Glomerular visceral epithelial cell (primary cell): ENCODE measurements around the gene HHAT.
A peak's percentile ranks its signal among the peaks of the same experiment; 100 is the strongest.

ENCODE experiments used
- DNase-seq: peaks from one replicate; pipeline ENCODE4 v3.0.0-alpha.2; 2016; ENCODE audit errors: extremely low spot score

Gene HHAT

GRCh38 chr1:210540288-210540687, 211.6 kb downstream of the HHAT start:
- DNase-seq = no peak

- peak; percentile 13 for DNase-seq
These were observed 213.1 kb downstream of the HHAT start for GRCh38 chr1:210541680-210542358.

GRCh38 chr1:210551899-210552298, 223.2 kb downstream of the HHAT start:
- DNase-seq = no peak

DNA sequence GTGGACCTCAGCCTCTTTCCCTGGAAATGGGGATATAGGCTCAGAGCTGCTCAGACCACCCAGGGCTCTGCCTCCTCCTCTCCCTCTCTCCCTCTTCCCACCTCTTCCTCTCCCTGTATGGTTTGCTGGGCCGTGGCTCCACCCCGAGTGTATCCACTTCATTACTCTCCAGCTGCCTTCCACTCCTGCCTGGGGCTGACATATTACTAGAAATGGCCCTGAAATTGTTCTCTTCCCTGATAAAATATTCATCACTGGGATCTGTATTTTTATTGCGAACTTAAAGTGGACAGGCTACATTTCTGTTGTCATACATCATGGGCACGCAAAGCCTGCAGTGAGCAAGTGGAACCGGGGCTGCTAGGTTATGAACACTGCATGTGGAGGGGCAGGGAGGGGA, 225.0 kb downstream of the HHAT start:
- DNase-seq = no peak

GRCh38 chr1:210554382-210554781, 225.7 kb downstream of the HHAT start:
- no peak for DNase-seq

- DNase-seq = no peak
These were observed 227.8 kb downstream of the HHAT start for GRCh38 chr1:210556475-210556874.

- DNase-seq = no peak
These were observed 228.8 kb downstream of the HHAT start for GRCh38 chr1:210557426-210558077.

DNA sequence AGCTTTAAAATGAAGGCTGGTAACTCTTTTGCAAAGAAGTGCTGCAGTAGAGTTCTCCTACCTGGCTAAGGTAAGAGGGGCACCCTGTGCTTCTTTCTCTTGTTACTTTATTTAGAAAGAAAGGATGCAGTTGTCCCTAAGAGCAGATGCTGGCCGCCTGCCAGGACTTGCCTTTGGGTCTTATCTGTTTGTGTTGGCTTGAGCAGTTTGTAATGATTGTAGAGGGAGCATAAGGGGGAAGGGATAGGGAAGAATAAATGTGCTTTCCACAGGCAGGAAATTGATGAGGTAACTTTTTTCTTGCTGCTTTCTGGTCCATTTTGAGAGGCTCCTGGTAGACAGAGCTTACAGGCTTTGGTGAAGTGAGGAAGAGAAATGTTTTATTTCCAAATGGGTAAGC, 229.6 kb downstream of the HHAT start:
- DNase-seq = peak; percentile 7

- no peak for DNase-seq
These were observed 236.6 kb downstream of the HHAT start for GRCh38 chr1:210565306-210565705.

GRCh38 chr1:210568631-210569030, 239.9 kb downstream of the HHAT start:
- no peak for DNase-seq

DNA sequence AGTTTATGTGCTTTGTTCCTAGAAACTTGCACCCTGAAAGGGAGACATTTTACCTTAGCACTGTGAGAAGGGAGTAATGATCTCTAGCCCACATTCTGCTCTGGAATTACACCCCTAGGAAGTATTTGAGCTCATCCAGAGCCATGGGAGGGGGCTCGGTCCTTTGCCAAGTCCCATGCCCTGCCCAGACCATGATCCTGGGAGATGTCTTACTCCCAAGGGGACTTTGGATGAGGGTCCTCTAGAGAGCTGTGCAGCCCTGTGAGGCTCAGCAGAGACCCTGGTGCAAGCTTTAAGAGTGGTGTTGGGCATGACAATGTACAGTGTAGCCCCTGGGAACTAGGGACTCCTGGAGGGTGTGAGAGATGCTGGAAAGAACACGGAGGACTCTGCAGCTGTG, 241.4 kb downstream of the HHAT start:
- no peak for DNase-seq

DNA sequence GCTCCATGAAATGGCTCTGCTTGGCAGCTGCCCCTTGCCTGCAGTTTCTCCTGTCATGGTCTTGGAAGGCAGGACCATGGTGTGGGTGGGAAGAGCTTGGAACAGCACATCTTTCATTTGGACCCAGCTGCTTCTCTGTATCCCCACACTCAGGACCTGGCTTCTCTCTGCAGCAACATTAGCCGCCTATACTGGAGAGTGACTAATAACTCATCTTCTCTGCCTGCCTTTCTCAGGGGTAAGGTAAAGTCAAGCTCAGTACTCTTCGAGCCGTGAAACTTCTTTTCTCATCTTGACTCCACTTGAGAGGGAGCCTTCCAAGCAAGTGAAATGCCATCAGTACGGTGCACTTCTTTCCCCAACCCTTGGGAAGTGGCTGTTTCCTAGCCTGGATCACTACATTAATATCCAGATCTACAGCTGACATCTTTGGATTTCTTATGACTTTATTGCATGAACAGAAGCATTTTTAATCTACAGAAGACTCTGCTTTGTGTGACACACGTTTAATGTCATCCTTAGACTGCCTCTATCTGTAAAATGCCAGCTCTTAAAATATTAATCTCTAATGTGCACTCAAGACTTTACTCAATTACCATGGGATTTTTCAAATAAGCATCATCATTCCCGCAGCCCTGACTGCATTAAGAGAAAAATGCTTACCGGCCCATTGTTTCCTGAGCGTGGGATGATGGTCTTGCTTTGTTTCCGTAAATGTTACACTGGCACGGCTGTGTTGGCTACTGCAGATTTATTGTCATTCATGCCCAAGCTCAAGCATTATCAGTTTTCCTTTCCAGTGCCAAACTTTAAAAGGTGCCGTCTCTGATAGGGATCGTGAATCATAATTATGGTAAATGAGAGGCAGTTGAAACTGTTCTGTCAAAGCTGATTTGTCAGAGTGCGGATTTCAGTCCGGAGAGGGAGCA, 242.9 kb downstream of the HHAT start:
- no peak for DNase-seq

GRCh38 chr1:210573141-210573540, 244.4 kb downstream of the HHAT start:
- no peak for DNase-seq

GRCh38 chr1:210582205-210582970, 253.7 kb downstream of the HHAT start:
- no peak for DNase-seq

- peak; percentile 90 for DNase-seq
These were observed 255.9 kb downstream of the HHAT start for GRCh38 chr1:210584439-210585113.

DNA sequence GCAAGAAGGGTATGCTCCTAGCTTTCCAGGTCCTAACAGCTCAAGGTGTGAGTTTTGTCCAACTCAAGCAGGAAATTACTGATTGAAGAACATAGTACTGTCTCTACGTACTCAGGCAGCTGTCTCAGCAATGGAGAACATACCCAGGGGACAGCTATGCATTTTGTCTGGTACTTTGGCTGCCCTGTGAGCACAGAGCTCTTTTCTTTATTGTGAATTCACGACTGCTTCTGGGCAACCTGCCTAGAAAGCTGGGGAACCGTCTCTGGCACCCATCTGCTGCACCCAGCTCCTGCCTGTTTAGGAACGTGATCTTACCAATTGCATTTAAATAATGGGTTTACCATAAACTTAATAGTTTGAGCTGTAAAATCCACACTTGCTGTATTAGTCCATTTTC, 258.1 kb downstream of the HHAT start:
- DNase-seq = no peak

DNA sequence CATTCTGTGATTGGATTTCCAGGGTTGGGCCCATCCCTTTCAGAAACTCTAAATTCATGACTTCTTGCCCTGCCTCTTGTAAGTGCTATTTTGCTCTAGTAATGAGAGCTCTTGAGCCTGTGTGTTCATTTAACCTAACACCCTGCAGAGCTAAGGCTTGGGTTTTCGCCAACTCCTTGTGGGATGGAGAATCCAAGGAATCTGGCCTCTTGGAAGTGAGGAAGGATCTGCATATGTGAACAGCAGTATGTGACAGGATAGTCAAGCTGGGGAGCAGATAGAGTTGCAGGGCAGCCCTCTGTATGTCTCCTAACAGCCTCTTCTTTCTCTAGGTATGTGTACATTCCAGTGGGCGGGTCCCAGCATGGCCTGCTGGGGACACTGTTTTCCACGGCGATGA, 258.9 kb downstream of the HHAT start:
- DNase-seq = peak; percentile 83

DNA sequence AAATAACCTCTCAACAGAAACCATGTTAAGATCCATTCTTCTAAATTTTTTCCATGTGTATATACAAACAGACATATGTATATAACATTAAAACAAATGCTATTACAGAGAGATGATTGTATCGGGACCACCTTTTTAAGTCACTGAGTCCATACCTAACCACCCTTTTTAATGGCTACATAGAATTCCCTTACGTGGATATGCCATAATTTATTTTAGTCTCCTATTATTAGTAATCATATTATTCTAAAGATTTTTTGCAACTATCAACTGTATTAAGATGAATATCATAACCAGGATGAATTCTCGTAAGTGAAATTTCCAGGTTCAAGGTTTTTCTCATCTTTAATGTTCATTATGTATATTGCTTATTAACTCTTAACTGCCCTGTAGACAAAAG, 259.7 kb downstream of the HHAT start:
- no peak for DNase-seq

DNA sequence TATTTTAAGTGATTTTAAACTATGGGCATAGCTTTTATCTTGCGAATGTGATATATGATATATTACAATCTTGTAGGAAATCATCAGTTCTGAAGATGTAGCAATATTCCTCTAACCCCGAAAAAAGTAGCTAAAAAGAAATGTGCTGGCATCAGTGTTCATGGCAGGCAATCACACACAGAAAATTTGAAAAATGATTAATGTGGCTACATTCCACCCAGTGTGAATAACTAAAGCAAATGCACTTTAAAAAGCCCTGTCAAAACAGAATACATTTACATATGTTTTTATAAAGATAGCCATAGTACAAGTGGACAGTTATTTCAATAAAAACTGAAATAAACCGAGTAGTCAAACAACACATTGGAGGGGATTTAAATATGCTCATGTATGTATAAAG, 260.2 kb downstream of the HHAT start:
- DNase-seq = no peak

DNA sequence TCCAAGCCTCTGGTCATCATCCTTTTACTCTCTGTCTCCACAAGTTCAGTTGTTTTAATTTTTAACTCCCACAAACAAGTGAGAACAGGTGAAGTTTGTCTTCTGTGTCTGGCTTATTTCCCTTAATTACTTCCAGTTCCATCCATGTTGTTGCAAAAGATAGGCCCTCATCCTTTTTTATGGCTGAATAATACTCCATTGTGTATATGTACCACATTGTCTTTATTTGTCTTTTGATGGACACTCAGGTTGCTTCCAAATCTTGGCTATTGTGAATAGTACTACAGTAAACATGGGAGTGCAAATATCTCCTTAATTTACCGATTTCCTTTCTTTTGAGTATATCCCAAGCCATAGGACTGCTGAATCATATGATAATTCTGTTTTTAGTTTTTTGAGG, 262.5 kb downstream of the HHAT start:
- DNase-seq = no peak

- no peak for DNase-seq
These were observed 265.9 kb downstream of the HHAT start for GRCh38 chr1:210594605-210595004.
